ENCODE measurements around the gene HBD.

The HBD gene

DNA sequence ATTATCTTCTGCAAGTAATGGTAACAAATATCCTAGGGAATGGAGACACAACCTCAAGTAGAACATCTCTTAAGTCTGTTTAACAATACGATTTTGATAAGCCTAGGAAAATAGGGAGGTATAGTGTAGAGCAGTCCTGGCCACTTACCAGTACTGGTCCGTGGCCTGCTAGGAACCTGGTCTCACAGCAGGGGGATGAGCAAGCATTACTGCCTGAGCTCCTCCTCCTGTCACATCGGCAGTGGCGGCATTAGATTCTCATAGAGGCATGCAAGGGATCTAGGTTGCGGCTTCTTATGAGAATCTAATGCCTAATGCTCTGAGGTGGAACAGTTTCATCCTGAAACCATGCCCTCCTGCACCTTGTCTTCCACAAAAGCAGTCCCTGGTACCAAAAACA is 38.2 kb downstream of the HBD start:
- no peak overlapping the region for H3K4me3 ChIP-seq (ENCODE audit: low read length)
- H3K4me1 ChIP-seq (ENCODE audit: control insufficient read depth, insufficient read depth, low read length): no peaks in the 10 kb centered on the region
- no peaks in the 10 kb centered on the region for H3K27me3 ChIP-seq (ENCODE audit: control insufficient read depth, insufficient read depth, low read length)
- H3K9ac ChIP-seq (ENCODE audit: low read length): no peak overlapping the region
- no peak overlapping the region for H3K27ac ChIP-seq (ENCODE audit: low read depth, low read length)
- no peaks in the 10 kb centered on the region for H3K36me3 ChIP-seq (ENCODE audit: control insufficient read depth, insufficient read depth, low read length)

DNA sequence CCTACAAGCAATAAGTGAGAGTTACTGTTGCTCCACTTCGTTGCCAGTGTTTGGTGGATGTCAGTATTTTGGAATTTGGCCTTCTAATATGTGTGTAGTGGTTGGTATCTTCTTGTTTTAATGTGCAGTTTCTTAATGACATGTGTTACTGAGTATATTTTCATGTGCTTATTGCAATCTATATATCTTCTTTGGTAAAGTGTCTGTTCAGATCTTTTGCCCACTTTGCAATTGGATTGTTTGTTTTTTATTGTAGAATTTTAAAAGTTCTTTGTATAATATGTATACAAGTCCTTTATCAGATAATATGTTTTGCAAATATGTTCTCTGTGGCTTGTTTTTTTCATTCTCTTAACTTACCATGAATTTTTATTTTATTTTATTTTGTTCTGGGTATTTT is 41.5 kb downstream of the HBD start:
- H3K27me3 ChIP-seq (ENCODE audit: control insufficient read depth, insufficient read depth, low read length): no peaks in the 10 kb centered on the region
- H3K9ac ChIP-seq (ENCODE audit: low read length): no peak overlapping the region
- no peaks in the 10 kb centered on the region for H3K36me3 ChIP-seq (ENCODE audit: control insufficient read depth, insufficient read depth, low read length)
- H3K4me3 ChIP-seq (ENCODE audit: low read length): no peak overlapping the region
- H3K27ac ChIP-seq (ENCODE audit: low read depth, low read length): no peak overlapping the region
- no peaks in the 10 kb centered on the region for H3K4me1 ChIP-seq (ENCODE audit: control insufficient read depth, insufficient read depth, low read length)

DNA sequence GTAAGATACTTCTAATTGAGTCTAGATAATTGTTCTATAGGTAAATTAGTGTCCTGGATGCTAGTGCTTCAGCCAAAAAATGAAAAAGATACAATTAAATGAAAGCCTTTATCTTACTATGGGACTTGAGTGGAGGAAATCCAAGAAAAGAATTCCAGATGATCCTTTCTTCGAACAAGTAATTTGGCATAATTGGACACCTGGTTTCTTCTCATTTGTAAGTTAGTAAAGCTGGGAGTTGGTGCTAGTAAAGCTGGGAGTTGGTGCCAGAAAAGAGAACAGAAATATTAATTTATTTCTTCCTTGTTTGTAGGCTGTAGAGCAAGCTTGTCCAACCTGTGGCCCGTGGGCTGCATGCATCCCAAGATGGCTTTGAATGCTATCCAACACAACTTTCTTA is 46.1 kb downstream of the HBD start:
- H3K36me3 ChIP-seq (ENCODE audit: control insufficient read depth, insufficient read depth, low read length): no peaks in the 10 kb centered on the region
- H3K9ac ChIP-seq (ENCODE audit: low read length): no peak overlapping the region
- H3K4me1 ChIP-seq (ENCODE audit: control insufficient read depth, insufficient read depth, low read length): no peaks in the 10 kb centered on the region
- no peak overlapping the region for H3K27ac ChIP-seq (ENCODE audit: low read depth, low read length)
- H3K27me3 ChIP-seq (ENCODE audit: control insufficient read depth, insufficient read depth, low read length): no peaks in the 10 kb centered on the region
- no peak overlapping the region for H3K4me3 ChIP-seq (ENCODE audit: low read length)
